SK-N-MC (cell line): ENCODE measurements around the gene JAKMIP1.

Experiments
- EZH2 ChIP-seq: fragments of 200-600 bp; sonication (generic); IDR thresholded peaks from one replicate; pipeline ENCODE4 v1.6.1; 2017; ENCODE audit warnings: antibody characterized with exemption
- POLR2AphosphoS5 ChIP-seq: IDR thresholded peaks from 2 replicates; pipeline ENCODE4 v1.6.1; 2012; ENCODE audit warnings: mild to moderate bottlenecking, low read depth, low read length, borderline replicate concordance

DNA sequence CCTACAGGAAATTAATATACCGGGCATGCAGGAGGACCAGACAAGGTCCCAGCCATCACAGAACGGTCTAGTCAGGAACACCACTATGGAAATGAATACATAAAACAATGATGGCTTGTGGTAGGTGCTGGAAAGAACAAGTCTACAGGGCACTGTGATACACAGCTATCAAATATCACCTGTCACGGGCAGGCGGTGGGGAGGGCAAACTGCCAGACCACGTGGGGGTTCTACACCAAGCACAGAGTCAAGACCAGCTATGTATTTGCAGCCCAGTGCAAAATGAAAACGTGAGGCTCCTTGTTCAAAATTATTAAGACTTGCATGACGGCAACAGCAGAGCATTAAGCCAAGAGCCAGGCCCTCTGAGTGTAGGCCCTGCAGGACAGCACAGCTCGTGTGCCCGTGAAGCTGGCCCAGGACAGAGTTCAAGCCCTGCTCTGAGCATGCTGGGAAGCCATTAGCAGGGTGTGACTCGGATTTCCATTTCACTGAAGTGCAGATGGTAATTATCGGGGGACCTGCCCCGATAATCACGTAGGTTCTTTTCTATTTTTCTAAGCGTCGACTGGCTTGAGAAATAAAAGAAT is 83.6 kb downstream of the JAKMIP1 start:
- TF ChIP-seq EZH2 (no peak), POLR2AphosphoS5 (no peak)
